Activated naive CD8-positive, alpha-beta T cell treated with anti-CD3 and anti-CD28 coated beads, Interleukin-2, amount 10 ng/mL, durations not matched to agents 7 days and 5 days (primary cell): Measurements from ENCODE around the gene EPM2A. TPM values are rescaled to one million over a fixed set of nuclear protein-coding genes. Genes with fewer than 3 reads are reported as not detected.

Experiments
- ATAC-seq: fragments of 150-1000 bp; cut with Tn5 transposase; one replicate; pipeline ENCODE4 v1.10.0; 2021; ENCODE audit warnings: low read depth, moderate library complexity
- POLR2A ChIA-PET: fragments of 350-600 bp; sonication (Branson Sonifier 250); formaldehyde crosslinking; loops from one replicate; lab custom pipeline; 2021; ENCODE audit warnings: antibody characterized with exemption; lab: Charles Lee
- DNase-seq: peaks from one replicate; pipeline ENCODE4 v3.0.0; 2021
- H3K27ac Mint-ChIP-seq: one replicate; pipeline ENCODE4 v1.8.0; 2022; ENCODE audit warnings: mild to moderate bottlenecking, mixed read lengths
- H3K27me3 Mint-ChIP-seq: one replicate; pipeline ENCODE4 v1.8.0; 2022; ENCODE audit warnings: mild to moderate bottlenecking, moderate library complexity, mixed read lengths
- H3K36me3 Mint-ChIP-seq: one replicate; pipeline ENCODE4 v1.8.0; 2021; ENCODE audit warnings: mild to moderate bottlenecking, mixed read lengths
- H3K4me1 Mint-ChIP-seq: one replicate; pipeline ENCODE4 v1.8.0; 2021; ENCODE audit warnings: mixed read lengths
- H3K4me3 Mint-ChIP-seq: one replicate; pipeline ENCODE4 v1.8.0; 2022; ENCODE audit warnings: mild to moderate bottlenecking, moderate library complexity, mixed read lengths
- H3K9me3 Mint-ChIP-seq: one replicate; pipeline ENCODE4 v1.8.0; 2021; ENCODE audit warnings: mixed read lengths
- total RNA-seq, 2 experiments: library from RNA; stranded (reverse); gene quantifications; one replicate each; pipeline ENCODE4 v1.2.3, GENCODE V29; 2021

The EPM2A gene
- total RNA-seq, 2 experiments from 2014 or later: 8.2 to 9.3 TPM

DNA sequence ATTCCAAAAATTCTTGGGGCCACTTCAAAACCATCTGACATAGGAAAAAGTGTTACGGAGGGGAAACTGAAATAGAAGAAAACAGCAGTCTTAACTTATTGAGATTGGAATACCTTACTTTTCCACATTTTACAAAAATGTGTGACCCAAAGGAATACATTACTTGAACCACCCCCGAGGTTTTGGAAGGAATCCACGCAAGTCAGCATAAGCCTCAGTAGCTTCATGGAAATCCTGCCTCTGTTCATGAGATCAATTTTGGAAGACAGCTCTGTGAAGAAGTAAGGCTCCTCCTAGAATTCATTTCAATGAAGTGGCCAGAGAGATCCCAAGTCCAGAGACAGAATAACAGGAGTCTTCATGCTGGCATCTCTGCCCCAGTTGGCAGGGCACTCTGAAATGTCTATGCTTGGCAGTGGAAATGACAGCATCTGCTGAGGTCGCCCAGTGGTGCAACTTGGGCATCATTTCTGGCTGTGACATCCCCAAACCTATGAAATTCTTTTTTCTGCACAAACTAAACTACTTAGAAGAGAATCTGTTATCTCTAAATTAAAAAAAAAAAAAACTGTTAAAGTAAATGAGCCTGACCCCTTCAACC is 132.5 kb downstream of the EPM2A start:
- Mint-ChIP-seq H3K4me1 (no peaks in the 10 kb centered on the region), H3K36me3 (no peaks in the 10 kb centered on the region), H3K9me3 (no peaks in the 10 kb centered on the region), H3K4me3 (no peak overlapping the region), H3K27me3 (peaks cover 3% of the 10 kb centered on the region), H3K27ac (no peak overlapping the region)
- DNase-seq (no peak), ATAC-seq (no peak)
- POLR2A ChIA-PET: no interaction called here

DNA sequence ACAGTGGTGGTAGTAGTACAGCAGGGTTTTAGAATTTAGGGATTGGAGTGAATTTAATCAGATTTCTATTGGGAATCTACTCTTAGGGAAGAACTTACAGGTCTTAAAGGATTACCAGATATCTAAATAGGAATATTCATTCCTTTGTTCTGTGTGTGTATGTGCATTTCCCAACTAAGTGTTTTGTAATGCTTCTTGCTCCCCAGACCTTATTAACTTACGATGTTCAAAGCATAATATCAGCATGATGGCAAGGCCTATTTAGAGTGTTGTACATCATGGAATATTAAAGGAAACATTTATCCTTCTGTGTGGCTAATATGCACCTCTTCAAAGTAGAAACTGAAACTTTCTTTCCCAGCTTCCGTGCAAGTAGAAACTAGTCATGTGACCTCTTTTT is 133.9 kb downstream of the EPM2A start:
- Mint-ChIP-seq H3K4me3 (no peak overlapping the region), H3K36me3 (no peaks in the 10 kb centered on the region), H3K4me1 (no peaks in the 10 kb centered on the region), H3K27me3 (peaks cover 3% of the 10 kb centered on the region), H3K9me3 (no peaks in the 10 kb centered on the region), H3K27ac (no peak overlapping the region)
- ATAC-seq: no peak
- POLR2A ChIA-PET: no interaction called here
- no peak for DNase-seq

DNA sequence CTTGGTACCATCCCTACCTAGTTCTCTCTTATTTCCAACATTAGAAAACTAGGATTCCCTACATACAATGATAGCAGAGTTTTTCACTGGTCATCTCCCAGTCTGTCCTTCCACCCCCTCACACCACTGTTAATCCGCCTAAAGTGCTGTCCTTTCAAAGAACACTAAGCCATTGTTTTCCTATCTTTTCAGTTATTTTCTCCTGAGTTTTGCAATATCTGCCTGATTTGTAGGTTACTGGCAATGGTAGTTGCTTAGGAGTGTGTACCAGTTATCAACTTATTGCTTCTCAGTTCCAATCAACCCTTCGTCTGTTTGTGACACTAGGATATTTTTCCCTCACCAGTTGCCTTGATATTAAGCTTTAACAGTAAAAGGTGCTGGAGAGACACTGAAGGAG is 135.0 kb downstream of the EPM2A start:
- Mint-ChIP-seq H3K36me3 (no peaks in the 10 kb centered on the region), H3K27me3 (peaks cover 3% of the 10 kb centered on the region), H3K4me1 (no peaks in the 10 kb centered on the region), H3K27ac (no peak overlapping the region), H3K9me3 (no peaks in the 10 kb centered on the region), H3K4me3 (no peak overlapping the region)
- DNase-seq (no peak), ATAC-seq (no peak)
- POLR2A ChIA-PET: no interaction called here

DNA sequence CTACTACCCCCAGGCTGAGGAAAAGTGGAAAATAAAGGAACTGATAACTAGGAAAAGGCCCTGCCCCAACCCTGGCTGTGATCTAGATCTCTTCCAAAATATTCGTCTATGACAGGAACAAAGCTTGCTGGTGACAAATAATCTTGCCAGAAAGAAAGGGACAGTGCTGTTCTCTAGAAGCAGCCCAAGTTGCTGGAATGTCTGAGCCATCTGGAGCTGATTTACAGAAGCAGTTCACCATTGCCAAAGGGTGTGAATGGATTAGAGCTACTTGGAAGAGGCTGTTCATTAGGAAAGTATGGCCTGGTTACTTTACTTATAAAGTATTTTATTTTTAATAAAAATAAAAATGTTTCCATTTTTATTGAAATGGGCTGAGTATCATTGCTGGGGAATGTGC is 146.3 kb downstream of the EPM2A start:
- Mint-ChIP-seq H3K36me3 (no peaks in the 10 kb centered on the region), H3K4me3 (no peak overlapping the region), H3K4me1 (no peaks in the 10 kb centered on the region), H3K9me3 (peaks cover under 1% of the 10 kb centered on the region), H3K27ac (no peak overlapping the region), H3K27me3 (no peaks in the 10 kb centered on the region)
- ATAC-seq (no peak), DNase-seq (no peak)
- POLR2A ChIA-PET: no interaction called here

DNA sequence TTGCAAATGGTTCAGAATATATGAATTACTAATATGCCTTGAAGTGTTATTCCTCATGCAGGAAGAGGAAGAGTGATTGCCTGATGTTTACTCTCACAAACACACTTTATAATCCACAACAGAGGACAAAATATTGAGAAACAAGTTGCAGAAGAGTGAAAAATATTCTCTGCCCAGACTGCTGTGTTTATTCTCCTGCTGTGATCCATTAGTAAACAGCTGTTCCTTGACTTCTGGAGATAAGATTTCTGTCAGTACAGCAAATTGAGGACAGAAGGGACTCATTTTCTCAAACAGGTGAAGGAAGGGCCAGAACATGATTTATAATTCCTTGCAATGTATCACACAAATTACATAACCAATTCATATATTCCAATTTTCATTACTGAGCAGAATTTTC is 148.0 kb downstream of the EPM2A start:
- Mint-ChIP-seq H3K27ac (no peak overlapping the region), H3K9me3 (peaks cover 3% of the 10 kb centered on the region), H3K4me1 (no peaks in the 10 kb centered on the region), H3K27me3 (no peaks in the 10 kb centered on the region), H3K36me3 (no peaks in the 10 kb centered on the region), H3K4me3 (no peak overlapping the region)
- POLR2A ChIA-PET: no interaction called here
- ATAC-seq (no peak), DNase-seq (no peak)

DNA sequence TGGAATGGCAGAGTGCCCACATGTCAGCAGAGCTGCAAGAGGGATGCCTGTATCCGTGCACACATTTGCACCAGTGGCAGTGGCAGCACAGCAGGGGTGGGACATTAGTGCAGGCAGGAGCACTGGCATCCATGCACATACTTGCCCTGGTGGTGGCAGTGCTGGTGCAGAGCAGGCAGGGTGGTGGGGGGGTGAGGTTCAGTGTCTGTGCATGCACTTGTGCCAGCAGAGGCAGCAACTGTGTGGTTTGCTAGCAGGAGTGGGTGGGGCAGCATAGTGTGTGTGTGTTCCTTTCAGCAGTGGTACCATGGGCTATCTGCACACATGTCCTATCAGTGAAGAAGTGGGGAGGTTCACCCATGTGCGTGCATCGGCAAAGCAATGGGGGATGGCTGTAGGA is 151.6 kb downstream of the EPM2A start:
- Mint-ChIP-seq H3K9me3 (peaks cover 4% of the 10 kb centered on the region), H3K4me3 (no peak overlapping the region), H3K27ac (no peak overlapping the region), H3K27me3 (no peaks in the 10 kb centered on the region), H3K4me1 (no peaks in the 10 kb centered on the region), H3K36me3 (no peaks in the 10 kb centered on the region)
- ATAC-seq (no peak), DNase-seq (no peak)
- POLR2A ChIA-PET: no interaction called here

Other genes starting within 250 kb of the EPM2A start
- gene FBXO30, start 79.3 kb upstream of the EPM2A start, total RNA-seq: 1 to 10 TPM; 6.6 to 7.2 TPM
- 10 to 100 TPM; 21.4 to 21.6 TPM for gene SHPRH, start 228.8 kb upstream of the EPM2A start, total RNA-seq